GM12891 (cell line): Measurements from ENCODE around the gene ETS2.

Experiments
- POLR2A ChIP-seq: IDR thresholded peaks from 2 replicates; pipeline ENCODE4 v1.6.1; 2011; ENCODE audit warnings: low read depth, low read length, control low read depth
- POLR2AphosphoS5 ChIP-seq: IDR thresholded peaks from 2 replicates; pipeline ENCODE4 v1.6.1; 2011; ENCODE audit warnings: low read depth, low read length, control low read depth
- POU2F2 ChIP-seq: IDR thresholded peaks from 2 replicates; pipeline ENCODE4 v1.6.1; 2011; ENCODE audit warnings: low read depth, mild to moderate bottlenecking, control low read depth, low read length, moderate library complexity
- SPI1 ChIP-seq: IDR thresholded peaks from 2 replicates; pipeline ENCODE4 v1.6.1; 2011; ENCODE audit warnings: low read depth, low read length, control low read depth
- TAF1 ChIP-seq: IDR thresholded peaks from 2 replicates; pipeline ENCODE4 v1.6.1; 2011; ENCODE audit warnings: low read depth, low read length, control low read depth

DNA sequence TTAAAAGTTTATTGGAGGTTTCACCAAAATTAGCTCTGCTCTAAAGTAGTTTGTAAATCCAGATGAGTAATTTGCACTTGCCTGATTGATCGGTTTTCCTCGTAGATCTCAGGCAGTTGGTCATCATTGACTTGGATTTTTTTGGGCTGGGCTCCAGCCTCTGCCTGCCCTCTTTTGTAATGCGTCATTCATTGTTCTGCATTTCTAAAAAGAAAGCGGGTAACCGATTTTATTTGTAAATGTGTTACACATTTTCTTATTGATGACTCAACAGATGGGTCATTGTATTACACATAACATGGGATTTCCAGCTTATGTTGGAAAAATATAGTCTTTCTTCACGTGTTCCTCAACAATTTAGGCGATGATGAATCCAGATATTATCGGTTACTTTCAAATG, 5.5 kb downstream of the ETS2 start:
- TF ChIP-seq POLR2AphosphoS5 (no peak), POLR2A (no peak), POU2F2 (no peak), TAF1 (no peak), SPI1 (no peak)
